ENCODE results near the gene INTS7.
"Not testable (repeated sequence)": the region's sequence is repeated elsewhere in the genome, so short reads cannot be mapped to it uniquely, and the experiment has no call there.

INTS7 gene

GRCh38 chr1:211933946-211934714 lies 101.2 kb downstream of the INTS7 start:
- no peak for DNase-seq (ENCODE audit: low read depth, low spot score)

DNA sequence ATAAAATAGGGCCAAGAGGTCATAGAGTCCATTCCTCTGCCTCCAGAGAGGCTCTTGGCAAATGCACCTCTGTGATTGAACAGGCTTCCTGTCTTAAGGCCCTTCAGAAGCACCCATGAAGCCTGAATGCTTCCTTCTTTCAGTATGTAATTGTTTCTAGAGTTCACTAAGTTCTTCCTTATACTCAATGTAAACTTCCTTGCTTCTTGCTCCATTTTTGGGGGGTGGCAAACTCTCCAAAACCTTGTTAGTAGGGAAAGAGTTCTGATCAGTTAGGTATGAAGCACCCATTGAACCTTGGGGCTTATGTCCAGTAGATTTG lies 102.5 kb downstream of the INTS7 start:
- DNase-seq (ENCODE audit: low read depth, low spot score) = no peak

DNA sequence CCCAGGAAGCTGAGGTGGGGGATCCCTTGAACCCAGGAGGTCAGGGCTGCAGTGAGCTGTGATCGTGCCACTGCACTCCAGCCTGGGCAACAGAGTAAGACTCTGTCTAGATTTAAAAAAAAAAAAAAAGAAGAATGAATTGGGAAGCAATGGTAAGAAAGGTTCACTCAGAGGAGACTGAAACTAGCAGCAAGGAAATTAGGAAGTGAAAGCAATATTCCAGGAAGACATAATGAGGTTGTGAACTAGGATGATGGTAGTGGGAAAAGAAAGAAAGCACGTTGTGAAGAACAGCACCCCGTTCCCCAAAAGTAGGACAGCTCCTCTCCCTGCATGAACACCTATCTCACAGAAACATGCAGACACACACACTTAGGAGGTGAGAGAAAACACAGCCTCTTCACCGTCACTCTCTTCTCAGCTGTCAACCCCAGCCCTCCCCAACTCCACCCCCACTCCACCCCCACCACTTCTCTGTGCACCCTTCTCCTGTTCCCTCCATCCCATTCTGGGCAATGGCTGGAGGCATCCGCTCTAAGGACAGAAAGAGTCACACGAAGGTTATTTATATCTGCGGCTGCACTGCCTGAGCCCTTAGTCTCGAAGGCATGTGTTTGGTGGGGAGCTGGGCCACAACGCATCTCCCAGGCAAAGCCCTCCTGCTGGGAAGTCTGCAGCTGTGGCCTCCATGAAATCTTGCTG lies 103.0 kb downstream of the INTS7 start:
- DNase-seq (ENCODE audit: low read depth, low spot score) = no peak

DNA sequence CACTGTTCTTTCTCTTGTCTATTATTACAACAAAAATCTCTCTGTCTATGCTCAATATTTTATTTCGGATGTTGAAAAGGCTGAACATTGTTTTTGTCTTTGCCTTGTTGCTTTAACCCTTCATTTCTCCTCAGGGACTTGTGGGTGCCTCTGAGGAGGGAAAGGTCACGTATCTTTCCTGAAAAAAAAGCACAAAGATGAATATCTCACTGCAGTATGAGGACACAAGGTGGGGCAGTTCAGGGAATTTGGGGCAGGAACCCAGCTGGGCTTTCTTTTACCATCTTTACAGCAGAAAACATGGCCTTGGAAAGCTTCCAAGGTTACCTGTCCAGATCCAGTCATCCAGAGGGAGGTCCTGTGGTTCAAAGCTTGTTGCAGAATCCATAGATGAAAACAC lies 105.7 kb downstream of the INTS7 start:
- DNase-seq (ENCODE audit: low read depth, low spot score) = no peak

DNA sequence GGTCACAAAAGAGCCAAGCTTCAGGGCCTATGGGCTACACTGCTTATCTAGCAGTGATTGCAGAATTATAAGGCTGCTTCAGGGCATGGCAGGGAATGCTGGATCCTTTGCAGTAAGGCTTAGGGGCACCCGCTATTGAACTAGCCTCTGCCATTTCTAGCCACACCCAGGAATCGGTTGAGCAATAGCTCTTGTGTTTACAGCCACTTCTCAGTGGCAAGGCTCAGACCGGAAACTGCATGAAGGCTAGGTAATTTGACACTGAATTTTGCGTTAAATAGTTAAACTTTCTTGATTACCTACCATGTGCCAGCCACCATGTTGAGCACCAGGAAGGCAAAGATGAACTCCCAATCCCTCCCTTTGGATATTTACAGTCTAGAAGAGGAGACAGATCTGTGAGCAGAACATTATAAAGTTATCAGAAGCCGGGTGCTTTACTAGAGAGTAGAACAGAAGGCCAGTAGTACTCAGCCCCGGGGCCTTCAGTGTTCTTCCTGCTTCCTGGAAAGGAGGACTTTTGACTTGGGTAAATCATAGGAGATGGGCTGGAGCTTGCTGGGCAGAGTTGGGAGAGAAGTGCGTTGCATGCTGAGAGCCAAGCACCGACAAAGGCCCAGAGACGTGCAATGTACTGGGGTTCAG lies 106.2 kb downstream of the INTS7 start:
- no peak for DNase-seq (ENCODE audit: low read depth, low spot score)

DNA sequence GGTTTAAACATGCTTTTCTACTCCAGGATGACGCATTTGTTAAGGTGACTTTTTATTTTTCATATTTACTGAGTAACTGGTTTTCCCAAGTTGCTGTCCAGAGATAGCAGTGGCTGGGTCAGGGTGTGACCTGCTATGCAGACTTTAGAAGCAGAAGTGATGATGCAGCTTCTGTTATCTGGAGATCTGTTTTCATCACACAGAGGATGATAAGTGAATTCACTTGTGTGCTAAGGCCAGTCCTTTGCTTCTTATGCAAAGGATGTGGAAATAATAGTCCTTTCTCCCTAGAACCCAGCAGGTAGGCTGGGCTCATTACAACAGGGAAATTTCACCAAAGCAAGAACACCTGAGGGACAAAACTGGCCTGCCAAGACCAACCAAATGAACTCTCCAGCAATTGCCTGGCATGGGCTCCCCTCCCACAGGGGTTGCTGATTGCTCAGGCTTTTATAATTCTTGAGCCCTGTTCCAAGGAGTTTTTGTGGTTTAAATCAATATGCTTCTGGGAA lies 107.0 kb downstream of the INTS7 start:
- DNase-seq (ENCODE audit: low read depth, low spot score) = no peak

DNA sequence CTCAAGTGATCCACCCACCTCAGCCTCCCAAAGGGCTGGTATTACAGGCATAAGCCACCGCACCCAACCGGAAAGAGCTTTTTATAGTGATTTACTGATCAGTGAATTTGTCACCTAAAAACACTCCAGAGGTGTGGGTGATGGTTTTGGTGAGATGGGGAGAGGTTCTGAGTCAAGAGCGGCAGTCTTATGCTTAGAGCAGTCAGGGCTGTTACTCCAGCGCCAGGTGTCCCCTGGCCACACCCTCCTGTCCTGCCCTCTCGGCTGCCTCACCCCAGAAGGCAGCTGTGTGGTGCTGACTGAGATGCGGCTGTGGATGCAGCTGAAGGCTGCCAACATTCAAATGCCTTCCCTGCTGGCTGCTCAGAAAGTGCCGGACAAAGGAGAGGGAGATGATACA lies 110.3 kb downstream of the INTS7 start:
- DNase-seq (ENCODE audit: low read depth, low spot score) = no peak

GRCh38 chr1:211924256-211924655 lies 111.1 kb downstream of the INTS7 start:
- DNase-seq (ENCODE audit: low read depth, low spot score) = no peak

GRCh38 chr1:211923095-211923494 lies 112.3 kb downstream of the INTS7 start:
- no peak for DNase-seq (ENCODE audit: low read depth, low spot score)

- DNase-seq (ENCODE audit: low read depth, low spot score) = no peak
Observed at GRCh38 chr1:211921579-211922095, 113.7 kb downstream of the INTS7 start.

GRCh38 chr1:211920602-211921226 lies 114.6 kb downstream of the INTS7 start:
- DNase-seq (ENCODE audit: low read depth, low spot score) = no peak

- DNase-seq (ENCODE audit: low read depth, low spot score) = no peak
Observed at GRCh38 chr1:211920141-211920572, 115.2 kb downstream of the INTS7 start.

- DNase-seq (ENCODE audit: low read depth, low spot score) = no peak
Observed at GRCh38 chr1:211918843-211919414, 116.4 kb downstream of the INTS7 start.

- not testable (repeated sequence) for DNase-seq (ENCODE audit: low read depth, low spot score)
Observed at GRCh38 chr1:211916458-211916857, 118.9 kb downstream of the INTS7 start.

DNA sequence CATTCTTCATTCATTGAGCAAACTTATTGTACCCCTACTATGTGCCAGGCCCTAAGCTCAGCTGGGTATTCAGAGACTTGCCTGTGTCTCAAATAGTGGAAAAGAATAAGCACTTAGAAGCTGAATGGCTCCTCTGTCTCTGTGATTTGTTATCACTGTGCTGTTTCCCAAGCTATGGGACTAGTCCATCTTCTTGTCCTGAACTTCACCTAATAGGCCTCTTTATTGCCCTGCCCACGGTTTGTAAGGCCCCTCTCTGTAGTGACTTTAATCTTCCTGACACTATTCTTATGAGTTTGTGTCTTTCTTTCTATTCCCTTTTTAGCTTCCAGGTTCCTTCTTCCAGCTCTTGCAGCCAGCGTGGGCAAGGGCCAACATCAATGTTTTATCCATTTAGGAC lies 119.4 kb downstream of the INTS7 start:
- DNase-seq (ENCODE audit: low read depth, low spot score) = no peak

DNA sequence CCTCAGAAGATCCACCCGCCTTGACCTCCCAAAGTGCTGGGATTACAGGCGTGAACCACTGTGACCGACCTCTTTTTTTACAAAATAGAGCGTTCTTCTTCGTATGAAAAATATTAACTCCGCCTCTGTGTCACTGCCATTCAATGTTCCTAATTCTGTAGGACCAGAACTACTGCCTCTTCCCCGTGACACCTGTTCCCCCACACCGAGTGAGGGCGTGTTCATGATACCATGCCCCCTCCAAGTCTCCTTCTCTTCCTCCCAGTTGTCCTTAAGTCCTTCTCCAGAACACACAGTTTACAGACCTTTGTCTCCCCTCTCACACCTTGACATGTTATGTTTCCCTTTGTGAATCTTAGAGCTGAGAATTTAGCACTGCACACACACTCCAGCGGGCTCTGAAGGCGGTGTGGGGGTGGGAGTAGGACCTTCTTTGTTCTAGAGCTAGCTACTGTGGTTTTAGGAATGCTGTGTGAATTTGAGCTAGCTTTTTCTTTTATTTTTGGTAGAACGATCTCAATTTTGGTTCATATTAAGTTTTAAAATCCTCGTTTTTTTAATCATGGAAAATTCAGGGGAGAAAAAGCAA lies 122.4 kb downstream of the INTS7 start:
- no peak for DNase-seq (ENCODE audit: low read depth, low spot score)

- DNase-seq (ENCODE audit: low read depth, low spot score) = no peak
Observed at GRCh38 chr1:211912038-211912437, 123.3 kb downstream of the INTS7 start.

DNA sequence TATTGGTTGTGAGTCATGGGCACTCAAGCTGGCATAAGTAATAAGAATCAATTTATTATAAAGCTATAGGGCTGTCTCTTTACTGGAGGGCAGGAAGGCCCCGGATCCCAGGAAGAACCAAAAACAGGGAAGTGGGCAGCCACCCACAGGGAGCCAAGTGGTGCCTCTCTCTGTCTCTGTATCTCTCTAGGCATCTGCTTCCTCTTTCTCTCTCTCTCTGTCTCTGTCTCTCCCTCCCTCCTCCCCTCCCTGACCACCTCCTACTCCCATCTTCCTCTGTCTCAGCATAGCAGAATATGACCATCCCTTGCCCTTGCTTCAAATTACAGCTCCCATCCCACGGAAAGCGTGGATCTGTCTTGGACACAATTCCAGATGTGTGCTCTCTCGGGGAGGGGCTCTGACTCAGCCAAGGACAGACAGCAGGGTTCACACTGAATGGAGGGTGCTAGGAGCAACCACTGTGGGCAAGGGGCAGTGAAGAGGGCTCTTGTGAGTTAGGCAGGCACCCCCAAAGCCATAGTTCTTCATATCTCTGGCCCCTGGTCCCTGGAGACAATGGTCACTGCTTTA lies 124.4 kb downstream of the INTS7 start:
- no peak for DNase-seq (ENCODE audit: low read depth, low spot score)

DNA sequence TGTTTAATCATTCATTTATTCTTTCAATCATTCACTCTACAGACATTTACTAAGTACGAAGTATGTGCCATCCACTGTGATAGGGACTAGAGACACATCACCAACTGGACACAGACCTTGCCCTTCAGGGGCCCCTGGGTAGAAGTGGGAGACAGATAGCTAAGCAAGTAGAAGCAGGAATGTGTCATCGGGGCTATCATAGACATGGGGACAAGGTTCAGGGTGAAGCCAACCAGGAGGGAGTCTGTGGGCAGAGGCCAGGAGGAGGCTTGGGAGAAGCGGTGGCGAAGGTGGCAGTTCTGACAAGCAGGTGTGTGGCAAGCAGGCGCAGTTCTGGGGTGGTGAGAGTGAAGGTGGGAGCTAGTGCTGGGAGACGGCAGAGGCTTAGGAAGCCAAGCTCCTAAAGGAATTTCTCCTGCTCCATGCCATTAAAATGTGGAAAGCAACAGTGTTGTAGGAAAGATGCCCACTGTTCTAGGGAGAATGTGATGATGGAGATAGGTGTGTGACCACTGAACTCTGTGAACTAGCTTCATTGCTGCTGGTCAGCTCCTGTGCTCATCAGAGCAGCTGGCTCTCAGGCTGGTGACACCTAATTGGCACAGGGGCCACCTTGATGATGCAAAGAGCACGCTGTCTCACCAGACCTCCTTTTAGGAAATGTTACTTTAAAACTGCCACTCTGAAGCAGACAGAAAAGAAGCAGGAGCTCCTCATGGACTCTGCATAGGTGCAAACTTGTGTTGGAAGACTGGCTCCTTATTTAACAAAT lies 125.1 kb downstream of the INTS7 start:
- no peak for DNase-seq (ENCODE audit: low read depth, low spot score)

DNA sequence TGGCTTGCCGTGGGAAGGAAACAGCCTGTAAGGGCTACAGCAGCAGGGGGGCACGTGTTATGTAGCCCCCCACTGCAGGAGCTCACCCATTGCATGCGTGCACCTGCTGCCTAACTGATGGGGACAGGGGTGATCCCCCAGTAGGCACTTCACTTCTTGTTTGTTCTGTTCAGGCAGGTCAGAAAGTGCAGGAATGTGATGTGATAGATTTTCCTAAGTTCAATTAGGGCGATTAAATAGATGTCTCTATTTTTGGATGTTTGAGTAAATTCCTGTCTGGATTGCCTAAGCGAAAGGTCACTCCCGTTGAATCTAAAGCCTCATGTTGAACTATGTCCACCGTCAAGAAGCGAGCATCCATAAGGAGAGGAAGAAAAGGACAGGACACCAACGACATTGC lies 126.0 kb downstream of the INTS7 start:
- no peak for DNase-seq (ENCODE audit: low read depth, low spot score)

Measured in smooth muscle cell of the brain vasculature (primary cell).